ENCODE measurements around the gene TM9SF1. TPM values are rescaled to one million over a fixed set of nuclear protein-coding genes. Genes with fewer than 3 reads are reported as not detected.

Gene TM9SF1
- total and polyA plus RNA-seq, 2 donors from 2014 or later, result 41.1 to 83.6 TPM

GRCh38 chr14:24162093-24162492 is 33.1 kb downstream of the TM9SF1 start:
- Histone ChIP-seq H3K27me3 (ENCODE audit: control insufficient read depth, insufficient read depth, low read length) (no peaks in the 10 kb centered on the region), H3K27ac (ENCODE audit: low read depth in 2 of 2, low read length in 2 of 2) (peak overlapping the region; percentile 98 to 99), H3K4me3 (ENCODE audit: low read length in 3 of 3) (peak overlapping the region; percentile 63 to 98 (median 98)), H3K4me1 (ENCODE audit: control insufficient read depth in 2 of 3, insufficient read depth in 2 of 3, low read depth in 1 of 3, low read length in 3 of 3) (peaks cover 0 to 20% (median 11%) of the 10 kb centered on the region in 3 donors), H3K9me3 (ENCODE audit: control insufficient read depth in 2 of 3, insufficient read depth in 1 of 3, low read length in 3 of 3) (no peaks in the 10 kb centered on the region), H3K36me3 (ENCODE audit: control insufficient read depth in 2 of 3, insufficient read depth in 3 of 3, low read length in 3 of 3) (peaks cover 5 to 61% (median 37%) of the 10 kb centered on the region in 3 donors), H3K9ac (ENCODE audit: low read length in 3 of 3) (peak overlapping the region; percentile 35 to 98 (median 96))
- no peak for TF ChIP-seq CTCF (IDR thresholded peaks at IDR 0.05; ENCODE audit: borderline replicate concordance, extremely low read depth, insufficient read depth)
- FAIRE-seq (no peak), DNase-seq (peak in 1 of 5 donors; percentile 61)
- intact Hi-C loops (cut with DNase I), result no loop called here

GRCh38 chr14:24160850-24161804 is 34.1 kb downstream of the TM9SF1 start, which contains the start of gene IRF9:
TSS of gene IRF9 (plus strand) at chr14:24161265. CDS start at chr14:24162145, 880 bp downstream.
- Histone ChIP-seq H3K27me3 (ENCODE audit: control insufficient read depth, insufficient read depth, low read length) (no peaks in the 10 kb centered on the region), H3K36me3 (ENCODE audit: control insufficient read depth in 2 of 3, insufficient read depth in 3 of 3, low read length in 3 of 3) (peaks cover 8 to 59% (median 42%) of the 10 kb centered on the region in 3 donors), H3K27ac (ENCODE audit: low read depth in 2 of 2, low read length in 2 of 2) (peak within 1 kb of the TSS; percentile 98 to 99), H3K4me3 (ENCODE audit: low read length in 3 of 3) (peak within 1 kb of the TSS; percentile 87 to 98 (median 98)), H3K9me3 (ENCODE audit: control insufficient read depth in 2 of 3, insufficient read depth in 1 of 3, low read length in 3 of 3) (no peaks in the 10 kb centered on the region), H3K4me1 (ENCODE audit: control insufficient read depth in 2 of 3, insufficient read depth in 2 of 3, low read depth in 1 of 3, low read length in 3 of 3) (peaks cover 0 to 20% (median 11%) of the 10 kb centered on the region in 3 donors), H3K9ac (ENCODE audit: low read length in 3 of 3) (peak within 1 kb of the TSS; percentile 67 to 98 (median 96))
- intact Hi-C loops (cut with DNase I), result no loop called here
- DNase-seq, result peak; percentile 98
- no peak for FAIRE-seq
- peak; percentile 92 for TF ChIP-seq CTCF (IDR thresholded peaks at IDR 0.05; ENCODE audit: borderline replicate concordance, extremely low read depth, insufficient read depth)

DNA sequence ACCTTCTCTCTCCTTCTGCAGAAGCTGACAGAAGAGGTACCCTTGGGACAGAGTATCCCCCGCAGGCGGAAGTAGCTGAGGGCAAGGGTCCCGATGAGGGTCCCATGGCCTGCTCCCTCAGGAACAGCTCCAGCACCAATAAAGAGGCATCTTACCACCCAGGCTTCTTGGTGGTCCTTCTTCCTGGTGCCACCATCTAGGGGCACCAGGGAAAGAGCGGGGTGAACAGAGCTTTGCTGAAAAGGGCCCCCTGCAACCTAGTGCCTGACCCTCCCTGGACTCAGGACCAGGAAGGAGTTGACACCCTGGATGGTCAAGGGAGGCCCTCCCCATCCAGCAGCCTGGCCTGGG is 34.8 kb downstream of the TM9SF1 start:
- DNase-seq, result no peak
- peak overlapping the region in 1 of 3 donors; percentile 20 for H3K9ac ChIP-seq (ENCODE audit: low read length in 3 of 3)
- H3K27me3 ChIP-seq (ENCODE audit: control insufficient read depth, insufficient read depth, low read length), result no peaks in the 10 kb centered on the region
- H3K4me1 ChIP-seq (ENCODE audit: control insufficient read depth in 2 of 3, insufficient read depth in 2 of 3, low read depth in 1 of 3, low read length in 3 of 3), result peaks cover 0 to 20% (median 11%) of the 10 kb centered on the region in 3 donors
- peak overlapping the region; percentile 71 to 99 for H3K27ac ChIP-seq (ENCODE audit: low read depth in 2 of 2, low read length in 2 of 2)
- peaks cover 11 to 57% (median 44%) of the 10 kb centered on the region in 3 donors for H3K36me3 ChIP-seq (ENCODE audit: control insufficient read depth in 2 of 3, insufficient read depth in 3 of 3, low read length in 3 of 3)
- no peaks in the 10 kb centered on the region for H3K9me3 ChIP-seq (ENCODE audit: control insufficient read depth in 2 of 3, insufficient read depth in 1 of 3, low read length in 3 of 3)
- no peak overlapping the region for H3K4me3 ChIP-seq (ENCODE audit: low read length in 3 of 3)
- FAIRE-seq, result no peak
- TF ChIP-seq CTCF (IDR thresholded peaks at IDR 0.05; ENCODE audit: borderline replicate concordance, extremely low read depth, insufficient read depth), result no peak
- intact Hi-C loops (cut with DNase I), result no loop called here

All from kidney (tissue), 14 donors.